ENCODE measurements around the gene GRAMD4. TPM values are rescaled to one million over a fixed set of nuclear protein-coding genes. Genes with fewer than 3 reads are reported as not detected.

Gene GRAMD4
- total and polyA plus RNA-seq, 12 donors, result 29.3 to 143 (median 63.9) TPM

DNA sequence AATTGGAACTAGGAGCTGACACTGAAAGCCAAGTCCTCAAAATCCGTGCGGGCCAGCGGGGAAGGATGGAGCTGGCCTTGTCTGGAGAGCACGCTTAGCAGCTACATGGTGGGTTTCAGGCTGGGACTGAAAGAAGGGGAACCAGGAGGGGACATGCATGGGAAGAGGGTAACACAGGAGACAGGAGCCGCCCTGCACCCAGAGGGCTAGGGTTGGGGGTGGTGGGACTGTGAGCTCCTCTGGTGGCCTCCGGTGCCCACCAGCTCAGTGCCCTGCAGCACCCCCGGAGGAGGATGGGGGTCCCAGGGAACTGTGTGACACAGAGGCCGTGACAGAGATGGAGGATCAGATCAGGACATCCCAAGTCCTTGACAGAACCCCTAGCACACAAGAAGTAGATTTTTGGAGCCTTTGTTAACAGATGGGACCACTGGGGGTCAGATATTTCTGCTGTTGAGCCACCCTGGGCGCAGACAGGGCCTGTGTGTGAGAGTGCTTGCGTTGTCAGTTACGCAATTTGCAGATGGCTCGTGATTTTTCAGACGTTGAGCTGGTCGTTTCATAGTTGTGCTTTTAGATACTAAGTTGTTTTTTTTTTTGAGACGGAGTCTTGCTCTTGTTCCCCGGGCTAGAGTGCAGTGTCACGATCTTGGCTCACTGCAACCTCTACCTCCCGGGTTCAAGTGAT lies 21.3 kb upstream of the GRAMD4 start:
- Histone ChIP-seq H3K9me3 (no peaks in the 10 kb centered on the region), H3K27me3 (no peaks in the 10 kb centered on the region), H3K27ac (peak overlapping the region in 7 of 10 donors; percentile 25 to 86 (median 35)), H3K4me1 (peaks cover 5 to 76% (median 55%) of the 10 kb centered on the region in 9 donors), H3K4me3 (no peak overlapping the region), H3K36me3 (no peaks in the 10 kb centered on the region)
- ATAC-seq (peak in 4 of 8 donors; percentile 6 to 41 (median 22)), DNase-seq (no peak)
- TF ChIP-seq, protein P1, sequence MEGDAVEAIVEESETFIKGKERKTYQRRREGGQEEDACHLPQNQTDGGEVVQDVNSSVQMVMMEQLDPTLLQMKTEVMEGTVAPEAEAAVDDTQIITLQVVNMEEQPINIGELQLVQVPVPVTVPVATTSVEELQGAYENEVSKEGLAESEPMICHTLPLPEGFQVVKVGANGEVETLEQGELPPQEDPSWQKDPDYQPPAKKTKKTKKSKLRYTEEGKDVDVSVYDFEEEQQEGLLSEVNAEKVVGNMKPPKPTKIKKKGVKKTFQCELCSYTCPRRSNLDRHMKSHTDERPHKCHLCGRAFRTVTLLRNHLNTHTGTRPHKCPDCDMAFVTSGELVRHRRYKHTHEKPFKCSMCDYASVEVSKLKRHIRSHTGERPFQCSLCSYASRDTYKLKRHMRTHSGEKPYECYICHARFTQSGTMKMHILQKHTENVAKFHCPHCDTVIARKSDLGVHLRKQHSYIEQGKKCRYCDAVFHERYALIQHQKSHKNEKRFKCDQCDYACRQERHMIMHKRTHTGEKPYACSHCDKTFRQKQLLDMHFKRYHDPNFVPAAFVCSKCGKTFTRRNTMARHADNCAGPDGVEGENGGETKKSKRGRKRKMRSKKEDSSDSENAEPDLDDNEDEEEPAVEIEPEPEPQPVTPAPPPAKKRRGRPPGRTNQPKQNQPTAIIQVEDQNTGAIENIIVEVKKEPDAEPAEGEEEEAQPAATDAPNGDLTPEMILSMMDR (IDR thresholded peaks at IDR 0.05), result no peak
- WGBS, 2 donors, result 79 to 82% methylated on average over 18 of the region's 18 CpGs
- intact Hi-C loops (cut with DNase I), result no loop called here

DNA sequence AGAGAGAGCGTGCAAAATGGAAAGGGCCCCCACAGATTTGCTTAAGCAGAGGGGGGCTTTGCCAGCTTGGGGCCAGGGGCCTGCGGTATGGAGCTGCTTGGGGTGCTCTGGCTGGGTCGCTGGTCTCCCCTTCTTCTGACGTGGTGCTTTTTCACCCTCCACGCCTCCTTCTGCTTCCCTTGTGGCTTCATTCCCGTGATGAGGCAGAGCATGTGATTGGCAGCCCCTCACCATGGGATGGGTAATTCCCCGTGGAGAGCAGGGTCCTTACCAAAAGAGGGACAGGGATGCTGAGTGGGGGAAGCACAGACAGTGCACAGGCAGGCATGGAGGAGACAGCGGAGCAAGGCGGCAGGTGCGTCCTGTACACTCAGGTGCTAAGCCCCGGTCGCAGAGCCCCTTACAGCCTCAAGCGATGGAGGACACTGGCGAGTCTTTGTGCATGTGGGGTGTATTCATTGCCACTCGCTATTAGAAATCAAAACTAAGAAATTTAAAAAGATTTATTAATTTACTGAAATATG lies 19.9 kb upstream of the GRAMD4 start:
- peaks cover 4 to 75% (median 50%) of the 10 kb centered on the region in 9 donors for H3K4me1 ChIP-seq
- no peak for DNase-seq
- peak overlapping the region in 5 of 10 donors; percentile 9 to 86 (median 39) for H3K27ac ChIP-seq
- H3K4me3 ChIP-seq, result no peak overlapping the region
- no peak for ATAC-seq
- no peaks in the 10 kb centered on the region for H3K36me3 ChIP-seq
- TF ChIP-seq, protein P1 (IDR thresholded peaks at IDR 0.05), result no peak
- 65 to 84% methylated on average over 15 of the region's 15 CpGs for WGBS, 2 donors
- no peaks in the 10 kb centered on the region for H3K9me3 ChIP-seq
- intact Hi-C loops (cut with DNase I), result no loop called here
- no peaks in the 10 kb centered on the region for H3K27me3 ChIP-seq

DNA sequence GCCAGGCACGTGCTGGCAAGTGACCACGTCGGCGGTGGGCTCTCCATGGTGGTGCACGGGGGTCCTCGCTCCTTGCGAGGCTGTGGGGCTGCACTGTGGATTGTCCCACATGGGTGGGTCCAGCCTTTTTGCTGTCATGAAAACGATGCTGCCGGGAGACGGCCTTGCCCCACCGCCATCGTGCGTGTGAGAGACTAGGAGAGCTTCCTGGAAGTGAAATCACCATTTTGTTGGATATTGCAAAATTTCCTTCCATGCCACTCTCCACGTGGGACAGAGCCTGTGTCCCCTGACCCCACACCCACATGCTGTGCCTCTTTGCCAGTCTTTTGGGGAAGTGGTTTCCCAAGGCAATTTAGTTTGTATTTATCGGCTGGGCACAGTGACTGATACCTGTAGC lies 18.2 kb upstream of the GRAMD4 start:
- Histone ChIP-seq H3K36me3 (no peaks in the 10 kb centered on the region), H3K9me3 (no peaks in the 10 kb centered on the region), H3K4me3 (peak overlapping the region in 1 of 10 donors; percentile 28), H3K27ac (peak overlapping the region in 3 of 10 donors; percentile 39 to 86 (median 52)), H3K27me3 (no peaks in the 10 kb centered on the region), H3K4me1 (peaks cover 4 to 60% (median 37%) of the 10 kb centered on the region in 9 donors)
- TF ChIP-seq, protein P1 (IDR thresholded peaks at IDR 0.05), result no peak
- peak in 7 of 8 donors; percentile 2 to 36 (median 27) for ATAC-seq
- WGBS, 2 donors, result 87 to 92% methylated on average over 15 of the region's 15 CpGs
- intact Hi-C loops (cut with DNase I), result no loop called here
- no peak for DNase-seq

DNA sequence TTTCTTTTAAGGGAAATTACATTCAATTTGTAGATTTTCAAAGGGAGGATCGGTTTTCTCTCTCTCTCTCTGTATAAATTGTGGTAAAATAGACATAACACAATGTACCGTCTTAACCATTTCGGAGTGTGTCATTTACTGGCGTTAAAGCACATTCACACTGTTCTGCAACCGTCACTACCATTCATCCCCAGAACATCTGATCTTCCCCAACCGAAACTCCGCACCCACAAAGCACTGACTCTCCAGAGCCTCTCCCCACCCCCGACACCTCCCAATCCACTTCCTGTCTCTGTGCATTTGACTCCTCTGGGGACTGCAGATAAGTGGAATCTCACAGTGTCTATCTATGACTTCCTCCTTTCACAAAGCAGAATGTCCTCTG lies 15.9 kb upstream of the GRAMD4 start:
- H3K27ac ChIP-seq, result peak overlapping the region in 8 of 10 donors; percentile 3 to 82 (median 46)
- intact Hi-C loops (cut with DNase I), result no loop called here
- H3K36me3 ChIP-seq, result no peaks in the 10 kb centered on the region
- TF ChIP-seq, protein P1 (IDR thresholded peaks at IDR 0.05), result no peak
- no peak overlapping the region for H3K4me3 ChIP-seq
- ATAC-seq, result peak in 7 of 8 donors; percentile 53 to 73 (median 65)
- no peaks in the 10 kb centered on the region for H3K9me3 ChIP-seq
- WGBS, 2 donors, result 33 to 36% methylated on average over 8 of the region's 8 CpGs
- peak in 1 of 2 donors; percentile 48 for DNase-seq
- no peaks in the 10 kb centered on the region for H3K27me3 ChIP-seq
- peaks cover 4 to 51% (median 32%) of the 10 kb centered on the region in 9 donors for H3K4me1 ChIP-seq
